H4 (cell line): ENCODE data around the gene MYLK. TPM values are rescaled to one million over a fixed set of nuclear protein-coding genes. Genes with fewer than 3 reads are reported as not detected.
A peak's percentile ranks its signal among the peaks of the same experiment; 100 is the strongest.

ENCODE experiments used
- DNase-seq: peaks from one replicate; pipeline ENCODE4 v3.0.0-alpha.2; 2015; ENCODE audit warnings: low spot score
- total RNA-seq: library from RNA; depleted of rRNA; stranded (reverse); fragments of >200 nt; shearing (Covaris generic); gene quantifications from 2 replicates; pipeline ENCODE4 v1.2.3, GENCODE V29; 2014

Gene MYLK
- total RNA-seq, 1 experiment from 2014 or later, result 25.1 TPM

DNA sequence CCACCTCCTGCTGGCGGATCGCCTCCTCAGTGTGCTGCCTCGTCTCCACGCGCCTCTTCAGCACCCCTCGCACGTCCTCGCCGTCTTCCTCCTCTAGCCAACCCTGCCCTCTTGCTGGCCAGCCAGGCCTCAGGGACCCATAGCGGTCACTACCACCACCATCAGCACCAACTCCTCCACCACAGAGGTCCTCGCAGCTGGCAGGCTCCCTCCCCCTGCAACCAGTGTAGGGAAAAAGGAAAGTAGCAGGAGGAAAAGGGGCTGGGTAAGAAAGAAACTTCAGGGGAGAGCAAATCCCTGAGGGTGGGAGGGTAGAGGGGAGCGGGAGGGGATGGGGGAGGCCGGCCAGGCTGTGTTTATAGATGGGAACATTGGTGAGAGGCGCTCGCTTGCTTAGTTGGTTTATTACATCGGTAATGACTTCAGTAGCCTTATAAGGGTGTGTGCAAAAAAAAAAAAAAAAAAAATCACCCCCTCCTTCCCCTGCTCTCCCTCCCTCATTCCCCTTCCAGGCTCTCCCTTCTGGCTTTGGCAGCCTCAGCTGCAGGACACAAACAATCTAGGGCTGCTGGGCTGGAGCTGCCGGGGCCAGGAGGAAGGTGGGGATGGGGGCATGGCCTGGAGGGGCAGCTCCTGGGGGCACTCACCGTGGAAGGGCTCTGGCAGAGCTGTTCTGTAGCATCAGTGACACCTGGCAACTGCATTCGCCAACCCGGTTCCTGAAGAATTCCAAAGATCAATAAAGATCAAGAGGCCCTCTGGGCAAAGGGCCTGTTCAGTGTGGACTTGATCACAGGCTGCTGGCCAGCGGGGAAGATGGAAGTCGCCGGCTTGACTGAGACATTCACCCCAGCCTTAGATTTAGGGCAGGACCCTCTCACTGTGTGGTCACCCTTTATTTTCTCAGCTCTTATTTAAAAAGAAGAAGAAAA lies 183.1 kb downstream of the MYLK start:
- no peak for DNase-seq

DNA sequence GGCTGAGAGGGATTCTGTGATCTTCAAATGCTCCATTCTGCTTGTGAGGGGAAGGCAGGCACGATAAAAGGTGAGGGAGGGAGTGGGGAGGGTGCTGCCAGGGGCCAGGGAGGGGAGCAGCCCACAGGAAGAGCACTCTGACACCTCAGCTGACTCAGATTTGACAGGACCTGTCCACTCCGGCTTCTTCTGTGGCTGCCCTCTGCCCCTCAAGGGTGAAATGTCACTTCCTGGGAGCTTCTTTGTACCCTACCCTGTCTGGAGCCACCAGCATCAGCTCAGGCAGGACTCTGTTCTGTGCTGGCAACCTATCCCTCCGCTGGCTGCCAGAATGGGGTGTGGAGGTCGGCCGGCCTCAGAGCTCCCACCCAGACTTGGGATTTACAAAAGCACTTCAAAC lies 185.3 kb downstream of the MYLK start:
- no peak for DNase-seq

DNA sequence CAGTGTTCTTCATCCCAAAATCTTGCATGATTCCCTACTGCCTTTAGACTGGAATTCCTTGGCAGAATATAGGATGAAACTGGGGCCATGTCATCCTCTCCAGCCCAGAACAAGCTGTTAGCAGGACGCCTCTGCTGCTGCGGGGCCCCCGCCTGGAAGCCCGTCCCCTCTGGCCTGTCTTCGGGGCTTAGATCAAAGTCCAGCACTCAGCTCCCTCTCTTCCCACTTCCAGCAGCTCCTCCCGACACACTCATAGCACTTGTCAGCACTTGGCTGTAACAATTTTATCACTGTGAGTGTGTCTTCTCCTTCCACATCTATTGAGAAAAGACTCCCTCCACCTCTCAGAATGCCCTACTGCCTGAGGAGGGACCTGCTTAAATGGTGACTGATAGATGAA lies 187.3 kb downstream of the MYLK start:
- DNase-seq, result no peak

DNA sequence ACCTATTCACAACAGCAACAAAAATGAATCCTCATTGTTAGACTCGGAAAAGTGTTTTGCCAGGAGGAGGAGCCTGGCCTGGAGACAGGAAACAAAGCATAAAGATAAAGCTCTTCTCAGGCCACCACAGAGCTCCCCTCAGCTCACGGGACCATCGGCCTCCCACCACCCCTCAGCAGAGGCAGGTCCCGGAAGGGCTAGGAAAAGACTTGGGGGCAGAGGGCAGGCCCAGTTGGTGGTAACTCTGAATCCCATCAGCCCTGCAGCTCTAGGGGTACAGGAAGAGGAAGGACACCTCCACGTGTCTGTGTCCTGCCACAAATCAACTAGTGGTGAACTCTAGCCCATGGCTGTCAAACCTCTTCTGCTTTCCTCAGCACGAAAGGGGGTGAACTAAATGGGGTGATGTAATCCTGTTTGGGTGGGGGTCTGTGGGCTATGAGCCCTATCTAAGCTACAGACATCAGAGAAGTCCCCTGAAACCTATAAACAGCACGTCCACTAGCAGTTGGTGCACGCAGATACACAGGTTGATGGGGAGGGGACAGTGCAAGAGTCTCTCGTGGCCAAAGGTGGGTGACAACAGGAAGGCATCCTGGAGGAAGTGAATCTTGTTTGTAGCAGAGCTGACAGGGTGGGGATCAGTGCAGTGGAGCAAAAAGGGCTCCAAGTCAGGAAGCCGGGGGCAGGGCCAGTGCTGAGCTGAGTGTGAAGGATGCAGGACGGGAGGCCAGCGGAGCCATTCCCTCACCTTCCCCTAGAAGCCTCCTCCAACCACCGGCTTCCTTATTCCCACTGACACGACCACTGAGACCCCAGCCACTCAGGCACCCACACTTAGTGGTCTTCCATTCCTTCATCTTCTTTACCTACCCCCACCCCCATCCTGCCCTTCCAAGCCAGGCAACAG lies 188.1 kb downstream of the MYLK start:
- DNase-seq, result no peak

DNA sequence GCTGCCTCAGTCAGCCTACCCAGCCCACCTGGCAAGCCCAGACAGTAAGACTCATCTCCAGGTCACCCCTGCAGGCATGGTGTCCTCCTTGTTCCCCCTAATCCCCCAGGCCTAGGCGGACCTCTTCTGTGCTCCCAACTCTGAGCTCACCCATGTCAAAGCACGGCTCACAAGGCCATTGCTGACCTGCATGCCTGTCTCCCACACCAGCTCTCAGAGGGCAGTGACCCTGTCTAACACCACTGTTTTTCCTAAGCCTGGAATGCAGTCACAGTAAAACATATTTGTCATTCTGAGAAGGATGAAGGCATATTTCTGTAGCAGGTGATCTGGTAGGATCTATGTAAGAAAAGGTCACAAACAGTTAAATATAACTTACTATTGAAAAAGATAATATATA lies 189.0 kb downstream of the MYLK start:
- DNase-seq, result no peak

GRCh38 chr3:123694366-123695087 lies 189.6 kb downstream of the MYLK start:
- no peak for DNase-seq

DNA sequence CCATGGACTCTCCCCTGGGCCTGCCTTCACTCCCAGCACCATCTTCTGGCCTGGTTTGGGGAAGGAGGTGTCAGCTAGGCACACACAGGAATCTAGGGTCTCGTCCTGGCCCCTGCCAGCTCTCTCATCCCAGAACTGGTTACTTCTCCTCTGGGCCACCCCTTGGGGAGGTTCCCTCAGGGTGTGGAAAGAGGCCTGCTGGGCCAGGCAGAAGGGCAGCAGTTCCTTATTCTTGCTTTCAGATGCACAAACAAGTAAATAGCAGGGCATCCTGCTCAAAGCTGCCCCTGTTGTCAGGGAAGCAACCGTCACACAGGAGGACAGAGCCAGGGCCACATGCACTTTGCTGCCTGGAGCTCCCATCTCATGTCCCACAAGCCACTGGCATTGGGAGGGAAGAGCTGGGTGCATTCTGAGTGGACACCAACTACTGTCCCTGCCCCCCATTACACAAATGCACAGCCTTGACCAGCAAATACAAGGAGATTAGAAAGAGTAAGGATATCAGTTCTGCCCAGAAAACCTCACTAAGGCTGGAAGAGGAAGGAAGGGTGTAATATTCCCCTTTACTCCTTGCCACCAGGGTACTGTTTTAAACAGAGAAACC lies 190.4 kb downstream of the MYLK start:
- DNase-seq, result no peak

DNA sequence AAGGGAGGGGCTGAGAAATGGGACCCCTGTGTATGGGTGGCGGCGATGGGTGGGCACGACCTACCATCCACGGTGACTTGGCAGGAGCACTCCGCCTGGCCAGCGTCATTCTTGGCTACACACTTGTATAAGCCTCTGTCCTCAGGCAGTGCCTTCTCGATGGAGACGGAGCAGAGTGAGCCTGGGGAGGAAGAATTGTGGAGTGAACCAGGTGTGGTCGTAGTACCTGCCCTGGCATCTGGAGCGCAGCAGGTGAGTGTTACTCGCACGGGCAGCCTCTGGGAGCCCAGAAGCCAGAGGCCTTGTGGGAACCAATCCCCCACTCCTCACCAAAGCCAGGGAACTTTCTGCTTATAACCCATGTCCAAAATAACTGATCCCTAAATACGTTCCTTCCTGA lies 191.5 kb downstream of the MYLK start:
- DNase-seq, result no peak

- no peak for DNase-seq
Observed at GRCh38 chr3:123692041-123692440, 192.1 kb downstream of the MYLK start.

- DNase-seq, result no peak
Observed at GRCh38 chr3:123689831-123690230, 194.3 kb downstream of the MYLK start.

GRCh38 chr3:123688241-123688747 lies 195.8 kb downstream of the MYLK start:
- peak; percentile 44 for DNase-seq

DNA sequence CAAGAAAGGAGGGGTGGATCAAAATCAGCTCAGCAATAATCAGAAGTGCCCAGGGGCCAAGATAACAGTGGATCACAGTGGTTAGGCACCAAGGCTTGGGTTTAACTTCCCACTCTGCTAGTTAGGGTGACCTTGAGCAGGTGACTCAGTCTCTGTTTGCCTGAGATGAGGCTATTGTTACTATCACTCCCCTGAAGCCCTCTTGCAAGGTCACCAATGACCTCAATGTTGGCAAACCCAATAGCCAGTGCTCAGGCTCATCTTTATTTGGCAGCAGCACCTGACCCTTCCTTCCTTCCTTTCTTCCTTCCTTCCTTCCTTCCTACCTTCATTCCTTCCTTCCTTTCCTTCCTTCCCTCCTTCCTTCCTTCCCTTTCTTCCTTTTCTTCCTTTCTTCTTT lies 196.8 kb downstream of the MYLK start:
- DNase-seq, result no peak

- DNase-seq, result no peak
Observed at GRCh38 chr3:123686251-123686650, 197.9 kb downstream of the MYLK start.

- no peak for DNase-seq
Observed at GRCh38 chr3:123685780-123686179, 198.4 kb downstream of the MYLK start.

DNA sequence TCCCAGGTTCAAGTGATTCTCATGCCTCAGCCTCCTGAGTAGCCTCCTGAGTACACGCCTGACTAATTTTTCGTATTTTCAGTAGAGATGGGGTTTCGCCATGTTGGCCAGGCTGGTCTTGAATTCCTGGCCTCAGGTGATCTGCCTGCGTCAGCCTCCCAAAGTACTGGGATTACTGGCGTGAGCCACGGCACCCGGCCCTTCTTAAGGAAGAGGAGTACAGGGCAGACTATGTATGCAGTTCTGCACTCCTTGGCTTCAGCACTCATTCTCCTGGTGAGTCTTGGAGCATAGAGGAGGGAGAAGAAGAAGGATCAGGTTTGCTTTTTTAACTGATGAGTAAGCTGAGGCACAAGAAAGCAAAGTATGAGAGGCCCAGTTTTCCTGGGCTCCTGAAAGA lies 199.5 kb downstream of the MYLK start:
- DNase-seq, result no peak

DNA sequence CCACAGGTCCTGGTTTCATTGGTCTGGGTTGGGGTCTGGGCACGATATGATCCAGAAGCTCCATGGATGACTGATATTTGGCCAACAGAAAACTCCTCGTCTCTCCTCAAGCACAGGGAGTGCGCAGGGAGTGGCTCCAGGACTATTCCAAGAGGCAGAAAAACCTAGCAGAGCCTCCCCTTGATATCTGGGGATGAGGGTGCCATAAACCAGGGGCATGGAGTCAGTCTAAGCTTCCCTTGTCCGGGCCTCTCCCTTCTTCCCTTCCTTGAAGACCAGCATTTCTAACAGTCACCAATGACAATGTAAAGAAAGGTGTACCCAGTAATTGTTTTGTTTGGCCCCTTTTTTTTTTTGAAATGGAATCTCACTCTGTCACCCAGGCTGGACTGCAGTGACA lies 199.9 kb downstream of the MYLK start:
- no peak for DNase-seq

- no peak for DNase-seq
Observed at GRCh38 chr3:123683505-123684154, 200.5 kb downstream of the MYLK start.

DNA sequence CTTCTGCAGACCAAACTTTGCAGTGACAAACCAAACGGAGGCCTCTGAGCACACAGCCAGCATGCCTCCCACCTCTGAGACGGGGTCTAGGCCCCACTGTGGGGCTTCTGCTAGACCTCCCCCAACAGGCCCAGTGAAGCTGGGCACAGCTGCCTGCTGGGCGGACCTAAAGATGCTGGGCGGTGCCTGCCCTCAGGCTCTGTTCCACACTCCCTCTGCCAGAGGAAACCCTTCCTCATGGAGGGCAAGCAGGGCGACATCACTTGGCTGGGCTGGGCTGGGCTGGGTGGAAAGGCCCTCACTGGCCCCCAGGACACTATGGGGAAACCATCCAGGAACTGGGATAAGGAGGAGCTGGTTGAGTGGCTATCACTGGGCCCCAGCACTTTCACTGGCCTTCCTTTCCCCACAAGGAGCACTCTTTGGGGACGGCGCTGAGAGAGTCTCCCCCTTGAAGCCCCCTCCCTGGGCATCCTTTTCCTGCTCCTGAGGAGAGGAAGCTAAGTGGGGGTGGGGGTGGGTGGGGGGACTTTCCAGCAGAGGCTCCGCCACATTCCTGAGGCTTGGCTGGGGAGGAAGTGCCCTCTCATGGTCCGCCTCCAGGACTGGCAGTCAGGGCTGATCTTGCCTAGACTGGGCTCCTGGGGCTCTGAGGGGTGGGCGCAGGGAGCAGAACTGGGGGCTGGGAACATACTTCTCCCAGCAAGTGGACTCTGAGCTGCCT lies 201.2 kb downstream of the MYLK start:
- no peak for DNase-seq

GRCh38 chr3:123682302-123682701 lies 201.8 kb downstream of the MYLK start:
- DNase-seq, result no peak

DNA sequence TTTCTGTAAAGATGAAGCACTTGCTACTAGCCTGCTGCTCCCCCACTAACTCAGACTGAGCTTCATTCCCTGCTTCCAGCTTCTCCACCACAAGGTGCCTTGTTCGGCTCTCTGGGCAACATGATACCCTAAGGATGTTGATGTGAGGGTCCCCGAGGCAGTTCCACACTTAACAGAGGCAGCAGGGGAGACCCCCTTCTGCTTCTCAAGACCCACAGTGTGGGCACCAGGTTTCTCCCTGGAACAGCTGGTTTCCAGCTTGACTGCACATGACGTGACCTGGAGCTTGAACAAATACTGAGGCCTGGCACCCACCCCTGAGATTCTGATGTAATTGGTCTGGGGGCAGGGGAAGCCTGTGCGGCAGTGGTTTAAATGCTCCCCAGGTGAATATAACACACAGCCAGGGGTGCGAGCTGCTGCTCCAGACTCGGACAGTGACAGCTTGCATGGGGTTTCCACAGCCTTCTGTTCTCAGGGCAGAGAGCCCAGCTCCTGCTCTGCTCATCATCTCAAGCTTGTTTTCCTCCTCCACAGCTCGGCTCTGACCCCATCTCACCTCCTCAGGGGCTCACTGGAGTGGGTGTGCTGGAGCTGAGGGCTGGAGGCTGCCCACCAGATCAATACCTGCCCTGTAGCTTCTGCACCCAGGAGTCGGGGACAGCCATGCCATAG lies 204.3 kb downstream of the MYLK start:
- DNase-seq, result no peak
